SK-N-SH (cell line): Measurements from ENCODE around the gene PPIF. TPM values are rescaled to one million over a fixed set of nuclear protein-coding genes. Genes with fewer than 3 reads are reported as not detected.

Experiments used
- CTCF ChIA-PET: fragments of 300-600, 350-600 bp; formaldehyde crosslinking; extraction: SDS; loops from one replicate; lab custom pipeline; 2021; lab: Yijun Ruan, JAX
- POLR2A ChIA-PET: fragments of 350-600 bp; sonication (Branson Sonifier 250); formaldehyde crosslinking; extraction: SDS; loops from one replicate; lab custom pipeline; 2020; ENCODE audit warnings: antibody characterized with exemption, inconsistent platforms; lab: Yijun Ruan, JAX
- DNase-seq: peaks from one replicate; pipeline ENCODE4 v3.0.0; 2012
- H2AFZ ChIP-seq: fragments of 200-600 bp; sonication (generic); 2 replicates; pipeline ENCODE4 v1.8.1; 2016; ENCODE audit warnings: antibody characterized with exemption, mild to moderate bottlenecking, low read depth
- H3F3A ChIP-seq: fragments of 200-600 bp; sonication (generic); replicated peaks from 2 replicates; pipeline ENCODE3; 2016; ENCODE audit warnings: antibody characterized with exemption, mild to moderate bottlenecking; ENCODE audit not compliant: insufficient read depth
- H3K27ac ChIP-seq, 2 experiments: fragments of 200-500 bp in 1 of 2; fragments of 200-600 bp in 1 of 2; sonication (Bioruptor generic) in 1 of 2; sonication (generic), shearing (Covaris generic) in 1 of 2; 2 replicates each; pipeline versions ENCODE4 v1.5.1 to v1.6.1; 2014 to 2016; ENCODE audit warnings: low read depth in 2 of 2, inconsistent platforms in 1 of 2, low read length in 1 of 2, mild to moderate bottlenecking in 1 of 2, mixed read lengths in 1 of 2
- H3K27me3 ChIP-seq: fragments of 200-600 bp; sonication (generic), shearing (Covaris generic); 2 replicates; pipeline ENCODE4 v1.6.1; 2016; ENCODE audit warnings: mixed run types; ENCODE audit not compliant: insufficient read depth
- H3K36me3 ChIP-seq, 2 experiments: fragments of 200-500 bp in 1 of 2; fragments of 200-600 bp in 1 of 2; sonication (Bioruptor generic) in 1 of 2; sonication (generic) in 1 of 2; replicated peaks in 1 of 2; 2 replicates each; pipeline versions ENCODE3 to v1.5.1; 2014 to 2016; ENCODE audit warnings: low read length in 1 of 2, mild to moderate bottlenecking in 1 of 2; ENCODE audit not compliant: insufficient read depth in 2 of 2, control insufficient read depth in 1 of 2
- H3K4me1 ChIP-seq, 2 experiments: fragments of 200-500 bp in 1 of 2; fragments of 200-600 bp in 1 of 2; sonication (Bioruptor generic) in 1 of 2; sonication (generic), shearing (Covaris generic) in 1 of 2; 2 replicates each; pipeline versions ENCODE4 v1.5.1 to v1.6.1; 2014 to 2016; ENCODE audit warnings: low read depth in 1 of 2, low read length in 1 of 2, mixed run types in 1 of 2; ENCODE audit not compliant: insufficient read depth in 2 of 2, control insufficient read depth in 1 of 2
- H3K4me2 ChIP-seq: fragments of 200-600 bp; sonication (generic), shearing (Covaris generic); 2 replicates; pipeline ENCODE4 v1.6.1; 2017; ENCODE audit warnings: mixed run types
- H3K4me3 ChIP-seq, 2 experiments: fragments of 200-500 bp in 1 of 2; fragments of 200-600 bp in 1 of 2; sonication (Bioruptor generic) in 1 of 2; sonication (generic), shearing (Covaris generic) in 1 of 2; 2 replicates each; pipeline versions ENCODE4 v1.5.1 to v1.8.1; 2014 to 2016; ENCODE audit warnings: low read depth in 2 of 2, inconsistent platforms in 1 of 2, low read length in 1 of 2, mild to moderate bottlenecking in 1 of 2, mixed read lengths in 1 of 2, moderate library complexity in 1 of 2
- H3K79me2 ChIP-seq: fragments of 200-600 bp; sonication (generic); 2 replicates; pipeline ENCODE4 v1.8.1; 2017; ENCODE audit warnings: mild to moderate bottlenecking; ENCODE audit not compliant: insufficient read depth
- H3K9ac ChIP-seq: fragments of 200-600 bp; sonication (generic); 2 replicates; pipeline ENCODE4 v1.6.1; 2017; ENCODE audit warnings: mixed run types
- H3K9me2 ChIP-seq: fragments of 200-600 bp; sonication (generic); 2 replicates; pipeline ENCODE4 v1.6.1; 2017; ENCODE audit warnings: mixed run types
- H3K9me3 ChIP-seq: fragments of 200-600 bp; sonication (generic); 2 replicates; pipeline ENCODE4 v1.6.1; 2017; ENCODE audit warnings: mixed run types, mild to moderate bottlenecking, moderate library complexity
- H4K20me1 ChIP-seq: fragments of 200-600 bp; sonication (generic); 2 replicates; pipeline ENCODE4 v1.6.1; 2017; ENCODE audit warnings: mild to moderate bottlenecking, mixed run types; ENCODE audit not compliant: insufficient read depth
- CHD2 ChIP-seq: fragments of 150-350 bp; IDR thresholded peaks from 2 replicates; pipeline ENCODE4 v1.6.1; 2018; ENCODE audit warnings: low read length; ENCODE audit not compliant: partially characterized antibody
- EP300 ChIP-seq, 2 experiments: IDR thresholded peaks; 2 replicates each; pipeline versions ENCODE4 v1.4.0 to v1.6.1; 2012; ENCODE audit warnings: borderline replicate concordance in 1 of 2, low read depth in 1 of 2, low read length in 1 of 2
- GABPA ChIP-seq: IDR thresholded peaks from 2 replicates; pipeline ENCODE4 v1.4.0; 2012; ENCODE audit warnings: low read depth, mild to moderate bottlenecking
- IRF3 ChIP-seq: fragments of 150-350 bp; IDR thresholded peaks from 2 replicates; pipeline ENCODE4 v1.6.1; 2016; ENCODE audit warnings: mild to moderate bottlenecking, low read depth, low read length
- MXI1 ChIP-seq: IDR thresholded peaks from 2 replicates; pipeline ENCODE4 v1.6.1; 2012; ENCODE audit warnings: mild to moderate bottlenecking, low read depth, low read length, improper control_type of control experiment
- NFIC ChIP-seq: IDR thresholded peaks from 2 replicates; pipeline ENCODE4 v1.4.0; 2012; ENCODE audit warnings: borderline replicate concordance
- REST ChIP-seq: IDR thresholded peaks from 2 replicates; pipeline ENCODE4 v1.6.1; 2012; ENCODE audit warnings: mild to moderate bottlenecking, low read depth, low read length, moderate library complexity
- RFX5 ChIP-seq: IDR thresholded peaks from 2 replicates; pipeline ENCODE4 v1.6.1; 2012; ENCODE audit warnings: mild to moderate bottlenecking, improper control_type of control experiment, low read length
- SMC3 ChIP-seq: IDR thresholded peaks from 2 replicates; pipeline ENCODE4 v1.6.1; 2012; ENCODE audit warnings: low read depth, low read length, improper control_type of control experiment
- TAF1 ChIP-seq: IDR thresholded peaks from 2 replicates; pipeline ENCODE4 v1.6.1; 2012; ENCODE audit warnings: low read depth, mild to moderate bottlenecking, low read length, moderate library complexity, borderline replicate concordance
- TCF12 ChIP-seq: IDR thresholded peaks from 2 replicates; pipeline ENCODE4 v1.4.0; 2012
- USF1 ChIP-seq: IDR thresholded peaks from 2 replicates; pipeline ENCODE4 v1.4.0; 2012; ENCODE audit warnings: low read depth, borderline replicate concordance
- ZBTB33 ChIP-seq: IDR thresholded peaks from 2 replicates; pipeline ENCODE4 v1.4.0; 2012; ENCODE audit warnings: low read depth, borderline replicate concordance
- WGBS: methylation state at CpG from one replicate; pipeline ENCODE4 v1.1.6; 2017; ENCODE audit warnings: low lambda C conversion rate; 5-methylcytosine and 5-hydroxymethylcytosine counted together
- polyA plus RNA-seq, 3 experiments: library from polyadenylated mRNA; depleted of rRNA; stranded (reverse); fragments of >200 nt; gene quantifications; 2 replicates each; pipeline ENCODE4 v1.2.3, GENCODE V29; 2012

Gene PPIF
- polyA plus RNA-seq, 1 of the 3 experiments (the other 2 are of a cell fraction) = 85.9 TPM

- POLR2A ChIA-PET = no interaction called here
- Histone ChIP-seq H3K4me3 (no peak overlapping the region), H3K36me3 (no peaks in the 10 kb centered on the region), H3K4me1 (peaks cover 0 to 11% of the 10 kb centered on the region in 2 experiments; a peak in 2 of 4 replicates), H3K9me3 (no peaks in the 10 kb centered on the region), H4K20me1 (no peaks in the 10 kb centered on the region), H3F3A (peaks cover 7% of the 10 kb centered on the region), H3K9me2 (no peaks in the 10 kb centered on the region), H3K4me2 (no peak overlapping the region), H3K27me3 (no peaks in the 10 kb centered on the region), H3K79me2 (no peaks in the 10 kb centered on the region), H3K9ac (no peak overlapping the region), H3K27ac (no peak overlapping the region), H2AFZ (no peak overlapping the region)
- CTCF ChIA-PET = no interaction called here
- TF ChIP-seq TAF1 (no peak), CHD2 (no peak), TCF12 (no peak), MXI1 (no peak), RFX5 (no peak), IRF3 (no peak), GABPA (no peak), ZBTB33 (no peak), EP300 (IDR thresholded peaks at IDR 0.05; ENCODE audit: borderline replicate concordance in 1 of 2, low read depth in 1 of 2, low read length in 1 of 2) (no peak), REST (no peak), NFIC (no peak), USF1 (no peak), SMC3 (no peak)
- WGBS = 100% methylated on average over 3 of the region's 3 CpGs
- DNase-seq = no peak
Measured at GRCh38 chr10:79336276-79336675, 11.0 kb upstream of the PPIF start.
